GM13976 (cell line): ENCODE measurements around the gene LRR1.
"Not testable (repeated sequence)": the region's sequence is repeated elsewhere in the genome, so short reads cannot be mapped to it uniquely, and the experiment has no call there.

Experiments used
- DNase-seq: peaks from one replicate; pipeline ENCODE4 v3.0.0; 2012; ENCODE audit warnings: low spot score
- CTCF ChIP-seq: IDR thresholded peaks from 2 replicates; pipeline ENCODE4 v1.5.1; 2012; ENCODE audit warnings: borderline replicate concordance, mild to moderate bottlenecking; ENCODE audit not compliant: insufficient read depth; ENCODE audit errors: extremely low read depth, missing control alignments, control extremely low read depth
- in situ Hi-C: fragments of 300-500 bp; cut with MboI; formaldehyde crosslinking; loops from one replicate; pipeline ENCODE4 v1.12.0; 2022; ENCODE audit warnings: low sequenced_read_pairs, mixed read lengths, inconsistent platforms; ENCODE audit not compliant: unreplicated experiment

The LRR1 gene

GRCh38 chr14:49579841-49580240, 18.9 kb upstream of the LRR1 start:
- DNase-seq: no peak
- in situ Hi-C loops: no loop called here
- no peak for TF ChIP-seq CTCF

- no peak for DNase-seq
- in situ Hi-C loops: no loop called here
- no peak for TF ChIP-seq CTCF
These were observed 17.3 kb upstream of the LRR1 start for GRCh38 chr14:49581209-49582112.

GRCh38 chr14:49582113-49582977, 16.4 kb upstream of the LRR1 start:
- in situ Hi-C loops: no loop called here
- no peak for TF ChIP-seq CTCF

DNA sequence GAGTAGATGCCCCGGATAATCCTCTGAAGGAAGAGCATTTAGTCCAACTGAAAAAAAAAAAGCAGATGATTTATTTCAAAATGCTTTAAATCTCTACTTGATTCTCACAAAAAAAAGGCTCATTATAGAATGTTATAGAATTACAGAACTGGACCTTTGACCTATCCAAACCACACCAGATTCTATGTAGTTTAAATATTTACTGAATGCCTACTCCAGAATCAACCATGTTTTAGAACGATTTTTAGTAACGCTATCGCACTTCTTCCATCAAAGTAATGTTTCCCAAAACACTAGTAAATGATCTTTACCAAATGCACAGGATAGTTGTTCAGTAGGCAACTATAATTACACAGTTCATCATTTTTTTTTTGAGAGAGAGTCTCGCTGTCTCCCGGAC, 15.1 kb upstream of the LRR1 start:
- in situ Hi-C loops: no loop called here
- no peak for DNase-seq
- no peak for TF ChIP-seq CTCF

More at GRCh38 chr14:49582113-49582977, 16.4 kb upstream of the LRR1 start:
- no peak for DNase-seq

- DNase-seq: no peak
- TF ChIP-seq CTCF: no peak
- in situ Hi-C loops: no loop called here
These were observed 14.7 kb upstream of the LRR1 start for GRCh38 chr14:49584058-49584457.

DNA sequence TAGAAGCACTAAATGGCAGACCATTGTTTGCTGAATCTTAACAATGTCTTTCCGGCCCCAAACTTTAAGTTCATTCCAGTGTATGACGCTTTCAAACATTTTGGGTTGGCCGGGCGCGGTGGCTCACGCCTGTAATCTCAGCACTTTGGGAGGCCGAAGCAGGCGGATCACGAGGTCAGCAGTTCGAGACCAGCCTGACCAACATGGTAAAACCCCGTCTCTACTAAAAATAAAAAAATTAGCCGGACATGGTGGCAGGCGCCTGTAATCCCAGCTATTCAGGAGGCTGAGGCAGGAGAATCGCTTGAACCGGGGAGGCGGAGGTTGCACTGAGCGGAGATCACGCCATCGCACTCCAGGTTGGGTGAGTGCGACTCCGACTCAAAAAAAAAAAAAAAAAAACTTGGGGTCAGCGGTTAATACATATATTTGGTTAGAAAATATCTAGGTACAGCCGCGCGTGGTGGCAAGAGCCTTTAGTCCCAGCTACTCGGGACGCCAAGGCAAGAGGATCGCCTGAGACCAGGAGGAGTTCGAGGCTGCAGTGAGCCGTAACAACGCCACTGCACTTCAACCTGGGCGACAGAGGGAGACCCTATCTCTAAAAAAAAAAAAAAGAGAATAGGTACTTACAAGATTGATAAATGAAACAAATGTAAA, 13.6 kb upstream of the LRR1 start:
- DNase-seq, in situ Hi-C loops: not testable (repeated sequence)
